Measurements from ENCODE around the gene PARD3B. TPM values are rescaled to one million over a fixed set of nuclear protein-coding genes. Genes with fewer than 3 reads are reported as not detected.

The PARD3B gene
- total RNA-seq, 4 donors from 2014 or later, result 27.8 to 39.3 (median 33.7) TPM

DNA sequence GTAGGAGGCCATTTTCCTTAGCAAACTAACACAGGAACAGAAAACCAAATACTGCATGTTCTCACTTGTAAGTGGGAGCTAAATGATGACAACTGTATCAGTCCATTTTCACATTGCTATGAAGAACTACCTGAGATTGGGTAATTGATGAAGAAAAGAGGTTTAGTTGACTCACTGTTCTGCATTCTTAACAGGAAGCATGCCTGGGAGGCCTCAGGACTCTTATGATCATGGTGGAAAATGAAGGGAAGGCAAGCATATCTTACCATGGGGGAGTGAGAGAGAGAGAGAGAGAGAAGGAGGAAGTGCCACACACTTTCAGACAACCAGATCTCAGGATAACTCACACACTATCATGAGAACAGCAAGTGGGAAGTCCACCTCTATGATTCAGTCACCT, 105.3 kb downstream of the PARD3B start:
- no peak for TF ChIP-seq CTCF (IDR thresholded peaks at IDR 0.05)
- ATAC-seq (ENCODE audit: low FRiP score), result no peak
- DNase-seq (ENCODE audit: low spot score), result no peak

DNA sequence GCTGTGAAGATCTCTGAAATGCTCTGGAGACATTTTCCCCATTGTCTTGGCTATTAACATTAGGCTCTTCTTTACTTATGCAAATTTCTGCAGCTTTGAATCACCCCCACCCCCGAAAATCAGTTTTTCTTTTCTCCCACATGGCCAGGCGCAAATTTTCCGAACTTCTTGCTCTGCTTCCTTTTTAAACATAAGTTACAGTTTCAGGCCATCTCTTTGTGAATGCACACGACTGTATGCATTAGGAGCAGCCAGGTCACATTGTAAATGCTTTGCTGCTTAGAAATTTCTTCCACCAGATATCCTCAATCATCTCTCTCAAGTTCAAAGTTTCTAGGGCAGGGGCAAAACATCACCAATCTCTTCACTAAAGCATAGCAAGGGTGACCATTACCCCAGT, 106.8 kb downstream of the PARD3B start:
- TF ChIP-seq CTCF (IDR thresholded peaks at IDR 0.05), result no peak
- ATAC-seq (ENCODE audit: low FRiP score) (no peak), DNase-seq (ENCODE audit: low spot score) (no peak)

DNA sequence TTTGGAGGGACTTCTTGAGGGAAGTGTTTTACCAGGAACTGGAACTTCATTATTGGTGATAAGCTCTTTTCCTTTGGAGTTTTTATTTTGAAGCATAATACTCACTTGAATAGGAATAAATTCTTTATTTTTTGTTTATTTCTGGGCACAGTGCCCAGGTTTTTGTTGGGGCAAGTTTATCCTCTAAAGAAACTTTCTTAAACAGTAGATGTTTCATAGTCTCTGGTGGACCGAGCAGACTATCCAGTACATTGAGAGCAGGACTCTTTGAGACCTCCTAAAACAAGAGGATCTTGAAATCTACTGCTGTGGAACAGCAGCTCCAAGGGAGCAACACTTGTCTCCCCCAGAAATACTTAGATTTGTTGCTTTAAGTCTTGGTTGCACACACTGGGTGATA, 109.4 kb downstream of the PARD3B start:
- no peak for TF ChIP-seq CTCF (IDR thresholded peaks at IDR 0.05)
- ATAC-seq (ENCODE audit: low FRiP score) (no peak), DNase-seq (ENCODE audit: low spot score) (no peak)

DNA sequence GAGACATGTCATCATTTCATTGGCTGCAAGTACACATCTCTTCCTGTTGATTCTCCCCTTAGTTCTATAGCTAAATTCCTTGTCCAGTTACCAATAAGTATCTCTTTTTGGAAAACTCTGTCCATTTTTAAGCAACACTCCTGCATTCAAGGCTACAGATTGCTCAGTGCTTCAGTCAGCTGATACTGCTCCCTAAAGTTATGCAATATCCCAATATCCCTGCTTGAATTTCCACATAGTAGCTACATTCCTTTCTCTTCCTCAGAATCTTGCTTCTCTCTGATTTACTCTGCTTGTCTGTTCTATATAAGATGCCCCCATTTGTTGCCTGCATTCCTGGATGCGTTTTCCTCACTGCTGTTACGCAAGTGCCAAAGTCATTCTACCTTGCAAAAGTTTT, 109.8 kb downstream of the PARD3B start:
- no peak for TF ChIP-seq CTCF (IDR thresholded peaks at IDR 0.05)

GRCh38 chr2:204655626-204656025, 110.4 kb downstream of the PARD3B start:
- DNase-seq (ENCODE audit: low spot score), result no peak
- ATAC-seq (ENCODE audit: low FRiP score), result no peak
- no peak for TF ChIP-seq CTCF (IDR thresholded peaks at IDR 0.05)

More for the DNA sequence above, 109.8 kb downstream of the PARD3B start:
- peak; percentile 82 for ATAC-seq (ENCODE audit: low FRiP score)
- DNase-seq (ENCODE audit: low spot score), result no peak

GRCh38 chr2:204657024-204657423, 111.7 kb downstream of the PARD3B start:
- no peak for ATAC-seq (ENCODE audit: low FRiP score)
- no peak for DNase-seq (ENCODE audit: low spot score)
- no peak for TF ChIP-seq CTCF (IDR thresholded peaks at IDR 0.05)

DNA sequence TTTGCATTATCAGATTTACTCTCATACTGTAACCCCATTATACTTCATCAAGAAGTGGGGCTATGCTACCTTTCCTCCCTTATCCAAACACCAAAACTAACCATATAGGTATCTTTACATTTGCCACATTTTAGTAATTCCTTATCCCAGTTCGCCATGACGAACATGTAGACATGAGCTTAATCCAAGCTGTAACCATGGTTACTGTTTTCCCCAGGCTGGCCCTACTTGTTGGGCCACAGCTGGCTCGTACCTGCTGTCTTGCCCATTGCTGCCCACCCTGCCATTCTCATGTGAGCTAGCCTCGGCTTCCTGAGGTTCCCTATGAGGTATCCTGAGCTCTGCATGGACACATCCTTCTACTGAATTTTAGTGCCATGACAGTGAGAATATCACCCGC, 117.7 kb downstream of the PARD3B start:
- no peak for TF ChIP-seq CTCF (IDR thresholded peaks at IDR 0.05)
- no peak for DNase-seq (ENCODE audit: low spot score)
- no peak for ATAC-seq (ENCODE audit: low FRiP score)

All from omental fat pad (tissue), 4 donors.